NCI-H1092 (cell line): Measurements from ENCODE around the gene LARP4.

ENCODE experiments used
- DNase-seq: peaks from one replicate; lab custom pipeline; 2025; lab: John Stamatoyannopoulos, UW

Gene LARP4

GRCh38 chr12:50527359-50527726, 126.7 kb downstream of the LARP4 start:
- DNase-seq, result no peak

GRCh38 chr12:50528800-50529199, 128.1 kb downstream of the LARP4 start:
- no peak for DNase-seq

- no peak for DNase-seq
These were observed 128.7 kb downstream of the LARP4 start for GRCh38 chr12:50529345-50529744.
